GM12874 (cell line): ENCODE results near the gene PDE6C.

Experiments used
- CTCF ChIP-seq: IDR thresholded peaks from 2 replicates; pipeline ENCODE4 v1.5.1; 2011; ENCODE audit warnings: low read depth, mild to moderate bottlenecking, control low read depth, low read length, moderate library complexity; ENCODE audit not compliant: insufficient read depth

PDE6C gene

GRCh38 chr10:93707623-93708022 lies 95.3 kb downstream of the PDE6C start:
- TF ChIP-seq CTCF: no peak

- no peak for TF ChIP-seq CTCF
Measured at GRCh38 chr10:93710333-93710909, 98.1 kb downstream of the PDE6C start.

GRCh38 chr10:93711891-93712290 lies 99.6 kb downstream of the PDE6C start:
- TF ChIP-seq CTCF: no peak

GRCh38 chr10:93712593-93712992 lies 100.3 kb downstream of the PDE6C start:
- TF ChIP-seq CTCF: no peak

GRCh38 chr10:93715345-93715744 lies 103.0 kb downstream of the PDE6C start:
- TF ChIP-seq CTCF: no peak
